Measurements from ENCODE around the gene TSPAN5.

GRCh38 chr4:98544818-98545414, 113.5 kb downstream of the TSPAN5 start:
- TF ChIP-seq CTCF (optimal IDR thresholded peaks at IDR 0.05 in 1 of 3, IDR thresholded peaks at IDR 0.05 in 1 of 3, conservative IDR thresholded peaks at IDR 0.05 in 1 of 3; ENCODE audit: extremely low read depth in 1 of 3, insufficient read depth in 2 of 3, low read length in 3 of 3): no peak
- TF ChIP-seq EZH2 (IDR thresholded peaks at IDR 0.05; ENCODE audit: low read length): no peak
